HG02970 (cell line): ENCODE data around the gene SIM2.
"Not testable (repeated sequence)": the region's sequence is repeated elsewhere in the genome, so short reads cannot be mapped to it uniquely, and the experiment has no call there.

Experiments used
- ATAC-seq: cut with Tn5 transposase; IDR thresholded peaks from one replicate; pipeline ENCODE4 v1.9.1; 2021; ENCODE audit warnings: mild to moderate bottlenecking, moderate library complexity, moderate number of reproducible peaks; ENCODE audit not compliant: unreplicated experiment, low FRiP score

The SIM2 gene

GRCh38 chr21:36698981-36699545, at the start of gene SIM2:
Gene SIM2 (plus strand): TSS chr21:36699115. CDS start chr21:36699747, 632 bp downstream.
- ATAC-seq: no peak

GRCh38 chr21:36654324-36654723, 44.6 kb upstream of the SIM2 start:
- no peak for ATAC-seq

- ATAC-seq: no peak
Observed at GRCh38 chr21:36654796-36655325, 44.1 kb upstream of the SIM2 start.

GRCh38 chr21:36656138-36656537, 42.8 kb upstream of the SIM2 start:
- ATAC-seq: no peak

DNA sequence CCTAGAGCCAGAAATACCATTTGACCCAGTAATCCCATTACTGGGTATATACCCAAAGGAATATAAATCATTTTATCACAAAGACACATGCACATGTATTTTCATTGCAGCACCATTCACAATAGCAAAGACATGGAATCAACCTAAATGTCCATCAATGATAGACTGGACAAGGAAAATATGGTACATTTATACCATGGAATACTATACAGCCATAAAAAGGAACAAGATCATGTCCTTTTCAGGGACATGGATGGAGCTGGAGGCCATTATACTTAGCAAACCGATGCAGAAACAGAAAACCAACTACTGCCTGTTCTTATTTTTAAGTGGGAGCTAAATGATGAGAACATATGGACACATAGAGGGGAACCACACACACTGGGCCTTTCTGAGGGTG, 41.6 kb upstream of the SIM2 start:
- not testable (repeated sequence) for ATAC-seq

DNA sequence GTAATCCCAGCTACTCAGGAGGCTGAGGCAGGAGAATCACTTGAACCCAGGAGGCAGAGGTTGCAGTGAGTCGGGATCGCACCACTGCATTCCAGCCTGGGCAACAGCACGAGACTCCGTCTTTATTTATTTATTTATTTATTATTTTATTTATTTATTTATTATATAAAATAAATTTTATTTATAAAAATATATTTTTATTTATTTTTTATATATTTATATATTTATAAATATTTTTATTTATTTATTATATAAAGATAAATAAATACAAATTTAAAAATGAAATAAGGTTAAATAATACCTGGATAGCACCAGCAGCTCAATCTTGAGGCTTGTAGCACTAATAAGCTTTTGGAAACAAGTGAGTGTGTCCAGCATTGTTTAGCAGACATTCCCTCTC, 40.9 kb upstream of the SIM2 start:
- ATAC-seq: no peak

DNA sequence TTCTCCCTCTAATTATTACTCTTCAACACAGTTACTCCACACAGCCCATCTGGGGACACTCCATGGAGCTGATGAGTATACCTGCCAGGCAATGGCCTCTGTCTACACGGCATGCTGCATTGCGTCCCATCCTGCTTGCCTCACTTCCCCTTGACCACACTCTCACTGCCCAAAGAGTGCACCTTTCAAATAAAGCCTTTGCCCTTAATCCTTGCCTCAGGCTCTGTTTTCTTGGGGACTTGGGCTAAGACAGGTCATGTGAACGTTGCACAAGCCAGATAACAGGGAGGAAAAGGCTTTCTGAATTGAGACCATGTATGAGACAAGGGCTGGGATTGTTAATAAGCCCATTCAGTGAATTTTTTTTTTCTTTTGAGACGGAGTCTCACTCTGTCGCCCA, 40.0 kb upstream of the SIM2 start:
- no peak for ATAC-seq

DNA sequence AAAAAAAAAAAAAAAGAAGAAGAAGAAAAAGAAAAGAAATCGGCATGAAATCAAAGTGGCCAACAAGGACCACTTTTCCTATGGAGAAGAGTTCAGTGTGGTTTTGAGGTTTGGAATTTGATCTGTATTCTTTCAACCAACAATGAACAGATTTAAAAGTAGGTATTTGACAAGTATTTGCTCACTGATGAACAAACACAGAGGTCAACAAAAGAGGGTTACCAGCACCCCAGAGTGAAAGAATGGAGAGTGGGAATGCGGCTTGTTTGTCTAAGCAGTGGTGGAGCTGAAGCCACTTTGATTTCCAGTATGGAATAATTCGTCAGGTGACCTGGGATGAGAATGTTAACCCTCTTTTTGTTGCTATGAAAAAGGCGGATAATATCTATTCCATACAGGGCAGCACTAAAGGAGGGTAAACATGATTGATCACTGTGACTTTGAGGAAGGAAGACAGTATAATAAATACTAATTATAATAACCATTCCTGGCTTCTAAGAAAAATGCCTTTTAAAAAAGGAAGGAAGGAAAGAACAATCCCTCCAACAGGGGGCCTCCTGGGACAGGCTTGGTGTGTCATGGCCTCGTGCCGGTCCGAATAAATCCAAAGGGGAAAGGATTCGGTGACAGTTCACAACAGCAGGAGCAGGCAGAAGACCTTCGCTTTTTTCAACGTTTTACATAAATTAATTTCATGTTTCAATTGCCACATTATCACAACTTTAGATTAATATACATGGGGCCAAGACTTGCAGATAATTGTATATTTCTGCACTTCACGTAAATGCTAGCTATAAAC, 37.2 kb upstream of the SIM2 start:
- ATAC-seq: no peak

DNA sequence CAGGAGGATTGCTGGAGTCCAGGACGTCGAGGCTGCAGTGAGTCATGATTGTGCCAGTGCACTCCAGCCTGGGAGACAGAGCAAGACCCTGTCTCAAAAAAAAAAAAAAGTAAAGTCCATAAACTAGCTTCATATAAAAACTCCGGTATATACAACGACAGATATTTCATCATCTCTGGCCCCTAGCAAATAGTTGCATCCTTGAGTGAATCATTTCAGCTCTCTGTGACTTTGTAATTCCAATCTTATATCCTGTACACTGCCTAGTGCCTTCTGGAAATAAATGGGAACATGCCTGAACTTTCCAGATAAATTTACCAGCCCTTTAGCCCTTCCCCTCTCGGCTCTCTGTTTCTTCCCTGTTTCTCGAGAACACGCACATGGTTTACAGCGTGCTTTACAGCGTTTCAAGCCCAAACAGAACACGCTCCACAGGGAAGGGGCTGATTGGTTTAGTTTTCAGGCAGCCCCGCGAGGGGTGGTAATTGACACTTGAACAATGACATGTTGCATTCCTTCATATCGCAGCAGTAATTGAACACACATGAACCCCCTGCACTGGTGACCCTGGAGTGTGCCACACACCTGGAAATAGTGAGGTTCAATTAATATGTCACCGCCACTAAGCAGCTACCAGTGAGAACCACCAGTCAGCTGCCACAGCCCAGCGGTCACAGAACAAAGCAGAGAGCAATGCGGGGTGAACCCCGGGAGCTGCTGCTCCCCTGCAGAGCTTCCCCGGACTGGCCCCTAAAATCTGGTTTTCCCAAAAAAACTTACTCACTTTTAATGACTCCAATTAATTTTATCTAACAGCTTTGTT, 35.7 kb upstream of the SIM2 start:
- no peak for ATAC-seq

GRCh38 chr21:36664662-36664990, 34.3 kb upstream of the SIM2 start:
- no peak for ATAC-seq

DNA sequence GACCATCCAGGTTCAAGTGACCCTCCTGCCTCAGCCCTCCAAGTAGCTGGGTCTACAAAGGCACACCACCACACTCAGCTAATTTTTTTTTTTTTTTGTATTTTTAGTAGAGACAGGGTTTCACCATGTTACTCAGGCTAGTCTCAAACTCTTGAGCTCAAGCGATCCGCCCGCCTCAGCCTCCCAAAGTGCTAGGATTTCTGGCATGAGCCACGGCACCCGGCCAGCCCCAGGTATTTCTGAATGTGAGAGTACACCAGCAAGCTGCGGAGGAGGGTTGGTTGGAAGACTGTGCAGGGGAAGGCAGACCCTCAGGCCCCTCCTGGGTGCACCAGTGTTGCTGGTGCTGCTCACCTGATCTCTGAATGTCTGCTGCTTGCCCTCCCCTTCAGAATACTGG, 33.1 kb upstream of the SIM2 start:
- no peak for ATAC-seq

GRCh38 chr21:36668713-36669112, 30.2 kb upstream of the SIM2 start:
- no peak for ATAC-seq

GRCh38 chr21:36671836-36672235, 27.1 kb upstream of the SIM2 start:
- no peak for ATAC-seq

- not testable (repeated sequence) for ATAC-seq
Observed at GRCh38 chr21:36672296-36672695, 26.6 kb upstream of the SIM2 start.

DNA sequence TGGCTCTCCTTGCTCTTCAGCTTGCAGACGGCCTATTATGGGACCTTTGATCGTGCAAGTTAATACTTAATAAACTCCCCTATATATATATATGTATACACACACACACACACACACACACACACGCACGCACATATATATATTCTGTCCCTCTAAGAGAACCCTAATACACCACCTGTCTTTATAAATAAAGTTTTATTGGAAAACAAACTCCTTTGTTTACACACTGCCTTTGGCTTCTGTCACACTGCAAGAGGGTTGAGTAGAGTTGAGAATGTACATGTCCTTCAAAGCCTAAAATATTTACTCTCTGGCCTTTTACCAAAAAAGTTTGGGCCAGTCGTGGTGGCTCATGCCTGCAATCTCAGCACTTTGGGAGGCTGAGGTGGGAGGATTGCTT, 26.2 kb upstream of the SIM2 start:
- ATAC-seq: no peak

DNA sequence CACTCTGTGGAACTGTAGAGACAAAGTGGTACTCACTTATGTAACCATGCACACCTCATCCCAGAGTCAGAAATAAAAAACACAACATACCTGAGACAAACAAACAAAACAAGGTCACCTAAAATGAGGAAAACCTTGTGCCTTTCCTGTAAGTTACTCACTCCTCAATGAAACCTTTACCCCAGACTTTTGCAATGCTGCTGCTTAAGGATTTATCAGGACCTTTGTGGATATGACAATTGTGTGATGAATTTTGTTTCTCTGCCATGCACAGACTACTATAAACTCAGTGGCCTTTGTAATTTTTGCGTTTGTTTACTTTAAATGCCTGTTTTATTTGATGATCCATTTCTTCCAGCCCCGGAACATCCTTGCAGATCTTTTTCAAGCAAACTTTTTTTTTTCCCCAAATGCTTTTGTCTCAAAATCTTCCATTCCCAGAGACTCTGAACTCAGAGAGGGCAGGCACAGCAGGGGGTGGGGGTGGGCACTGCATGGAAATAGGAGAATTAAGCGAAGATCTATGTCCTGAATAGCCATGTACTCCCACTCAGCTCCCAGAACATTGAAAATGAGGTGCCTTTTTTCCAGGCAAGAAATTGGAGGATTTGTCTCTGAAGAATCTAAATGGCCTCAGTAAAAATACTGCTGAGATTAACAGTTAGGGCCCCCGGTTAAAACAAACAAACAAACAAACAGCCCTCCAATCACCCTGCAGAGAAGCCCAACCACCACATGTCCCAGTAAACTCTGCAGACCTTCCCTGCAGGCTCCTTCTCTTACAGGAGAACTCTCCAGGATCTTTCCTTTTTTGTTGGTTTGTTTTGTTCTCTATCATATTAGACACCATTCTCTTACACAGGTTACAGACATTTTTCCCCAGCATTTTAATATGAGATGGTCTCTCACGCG, 22.6 kb upstream of the SIM2 start:
- ATAC-seq: no peak

DNA sequence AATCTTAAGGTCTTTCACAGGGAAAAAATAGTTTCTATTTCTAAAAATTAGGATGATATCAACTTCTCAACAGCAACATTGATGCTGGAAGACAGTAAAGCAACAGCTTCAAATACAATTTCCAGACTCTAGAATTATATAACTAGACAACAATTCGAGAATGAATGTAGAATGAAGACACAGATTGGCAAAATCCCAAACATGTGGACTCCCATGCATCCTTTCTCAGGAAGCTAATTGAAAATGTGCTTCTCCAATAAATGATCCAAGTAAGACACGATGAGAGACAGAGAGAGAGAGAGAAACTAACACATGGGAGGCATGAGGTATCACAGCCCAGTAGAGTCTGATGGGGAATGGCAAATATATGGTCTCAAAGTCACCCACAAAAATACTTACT, 21.5 kb upstream of the SIM2 start:
- no peak for ATAC-seq

DNA sequence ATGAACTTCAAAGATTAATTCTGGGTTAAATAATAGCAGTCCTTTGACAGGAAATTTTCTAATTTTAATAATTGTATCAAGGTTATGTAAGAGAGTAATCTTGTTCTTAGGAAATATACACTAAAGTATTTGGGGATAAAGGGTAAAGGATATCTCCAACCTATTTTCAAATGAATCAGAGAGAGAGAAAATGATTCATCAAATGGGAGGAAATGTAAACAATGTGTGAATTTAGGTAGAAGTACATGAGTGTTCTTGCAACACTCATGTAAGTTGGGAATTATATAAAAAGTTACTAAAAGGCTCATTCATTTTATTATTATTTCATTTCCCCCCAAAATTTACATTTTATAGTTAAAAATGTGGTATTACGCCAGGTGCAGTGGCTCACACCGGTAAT, 20.4 kb upstream of the SIM2 start:
- ATAC-seq: no peak

GRCh38 chr21:36681117-36681631, 17.7 kb upstream of the SIM2 start:
- ATAC-seq: no peak
